ENCODE results near the gene SMPDL3A. TPM values are rescaled to one million over a fixed set of nuclear protein-coding genes. Genes with fewer than 3 reads are reported as not detected.

Gene SMPDL3A
- total and polyA plus RNA-seq, 2 of the 13 experiments (the other 11 are each of a cell fraction or from before 2014, with no cell fraction given) = 7.8 to 17.3 TPM

- TF ChIP-seq ZNF687 (CRISPR knock-in tag; IDR thresholded peaks at IDR 0.05) = peak; percentile 99
- peak; percentile 90 for TF ChIP-seq ZNF503 (CRISPR knock-in tag; IDR thresholded peaks at IDR 0.05)
- TF ChIP-seq TARDBP (CRISPR knock-in tag; IDR thresholded peaks at IDR 0.05) = peak; percentile 96
- TF ChIP-seq SYNCRIP (IDR thresholded peaks at IDR 0.05; ENCODE audit: insufficient read depth, low read depth, low read length) = no peak
- TF ChIP-seq CBX1 (IDR thresholded peaks at IDR 0.05; ENCODE audit: low read depth) = peak; percentile 73
- peak; percentile 82 for TF ChIP-seq ATF7-NPFF (CRISPR knock-in tag; IDR thresholded peaks at IDR 0.05; ENCODE audit: low read depth)
- peak; percentile 94 for TF ChIP-seq ZNF547 (CRISPR knock-in tag; IDR thresholded peaks at IDR 0.05)
- TF ChIP-seq JUND (CRISPR knock-in tag; IDR thresholded peaks at IDR 0.05) = peak; percentile 61
- TF ChIP-seq ZNF510 (CRISPR knock-in tag; IDR thresholded peaks at IDR 0.05; ENCODE audit: low read depth) = peak; percentile 83; the same call in 1 of the 2 replicates
- 0 out of 2 replicates have a peak, but pooled peaks have one; percentile 42 for TF ChIP-seq ZNF513 (CRISPR knock-in tag; conservative IDR thresholded peaks at IDR 0.05)
- peak in 1 of 2 experiments; percentile 13; a peak in 1 of 4 replicates for TF ChIP-seq EP300 (IDR thresholded peaks at IDR 0.05; ENCODE audit: low read depth in 2 of 2, low read length in 2 of 2)
- TF ChIP-seq EP300 (CRISPR knock-in tag; IDR thresholded peaks at IDR 0.05; ENCODE audit: borderline replicate concordance) = peak; percentile 18; the same call in 1 of the 2 replicates
- TF ChIP-seq HNRNPLL (IDR thresholded peaks at IDR 0.05; ENCODE audit: low read depth, low read length, poor library complexity, severe bottlenecking) = peak; percentile 94
- no peak for TF ChIP-seq NPAS2 (CRISPR knock-in tag; IDR thresholded peaks at IDR 0.05; ENCODE audit: borderline replicate concordance)
- peak; percentile 97 for TF ChIP-seq ZNF782 (CRISPR knock-in tag; IDR thresholded peaks at IDR 0.05; ENCODE audit: borderline replicate concordance)
- TF ChIP-seq FOXA1 (IDR thresholded peaks at IDR 0.05) = no peak
- TF ChIP-seq FOXA1 (CRISPR knock-in tag; IDR thresholded peaks at IDR 0.05) = peak; percentile 65
- TF ChIP-seq RFXAP (CRISPR knock-in tag; IDR thresholded peaks at IDR 0.05; ENCODE audit: borderline replicate concordance) = peak; percentile 88
- TF ChIP-seq ZNF614 (CRISPR knock-in tag; IDR thresholded peaks at IDR 0.05; ENCODE audit: borderline replicate concordance) = peak; percentile 96
- peak; percentile 83; the same call in 1 of the 2 replicates for TF ChIP-seq SAFB2 (CRISPR knock-in tag; IDR thresholded peaks at IDR 0.05; ENCODE audit: borderline replicate concordance, low read depth)
- TF ChIP-seq ZNF12 (CRISPR knock-in tag; IDR thresholded peaks at IDR 0.05) = peak; percentile 81; the same call in 1 of the 2 replicates
- TF ChIP-seq KDM2A (CRISPR knock-in tag; IDR thresholded peaks at IDR 0.05; ENCODE audit: borderline replicate concordance, low read depth) = peak; percentile 99
Measured at GRCh38 chr6:122789182-122790027, at the start of gene SMPDL3A (continued).
